HG03103 (cell line): ENCODE results near the gene LHX5.

Experiments used
- ATAC-seq: cut with Tn5 transposase; IDR thresholded peaks from one replicate; pipeline ENCODE4 v1.9.1; 2021; ENCODE audit warnings: low read depth; ENCODE audit not compliant: unreplicated experiment

LHX5 gene

GRCh38 chr12:113420996-113421595 lies 50.6 kb downstream of the LHX5 start:
- no peak for ATAC-seq

- ATAC-seq: no peak
Observed at GRCh38 chr12:113418213-113418879, 53.3 kb downstream of the LHX5 start.

GRCh38 chr12:113416091-113416754 lies 55.4 kb downstream of the LHX5 start:
- ATAC-seq: no peak

DNA sequence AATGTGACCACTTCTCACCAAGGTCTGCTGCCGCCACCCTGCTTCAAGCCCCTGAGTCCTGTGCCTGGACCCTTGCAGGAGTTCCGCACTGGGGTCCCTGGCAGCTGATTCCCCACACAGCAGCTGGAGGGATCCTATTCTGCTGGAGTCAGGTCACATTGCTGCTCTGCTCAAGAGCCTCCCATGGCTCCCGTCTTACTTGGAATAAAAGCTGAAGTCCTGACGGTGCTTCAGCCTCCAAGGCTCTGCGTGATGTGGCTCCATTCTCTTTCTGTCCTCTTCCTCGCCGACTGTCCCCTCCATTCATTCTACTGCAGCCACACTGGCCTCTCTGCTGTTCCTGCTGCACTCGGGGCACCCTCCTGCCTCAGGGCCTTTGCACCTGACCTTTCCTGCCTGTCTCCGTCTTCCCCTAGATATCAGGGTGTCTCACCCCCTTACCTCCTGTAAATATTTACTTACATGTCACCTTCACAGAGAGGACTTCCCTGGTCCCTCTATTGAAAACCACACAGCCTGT lies 57.1 kb downstream of the LHX5 start:
- no peak for ATAC-seq

DNA sequence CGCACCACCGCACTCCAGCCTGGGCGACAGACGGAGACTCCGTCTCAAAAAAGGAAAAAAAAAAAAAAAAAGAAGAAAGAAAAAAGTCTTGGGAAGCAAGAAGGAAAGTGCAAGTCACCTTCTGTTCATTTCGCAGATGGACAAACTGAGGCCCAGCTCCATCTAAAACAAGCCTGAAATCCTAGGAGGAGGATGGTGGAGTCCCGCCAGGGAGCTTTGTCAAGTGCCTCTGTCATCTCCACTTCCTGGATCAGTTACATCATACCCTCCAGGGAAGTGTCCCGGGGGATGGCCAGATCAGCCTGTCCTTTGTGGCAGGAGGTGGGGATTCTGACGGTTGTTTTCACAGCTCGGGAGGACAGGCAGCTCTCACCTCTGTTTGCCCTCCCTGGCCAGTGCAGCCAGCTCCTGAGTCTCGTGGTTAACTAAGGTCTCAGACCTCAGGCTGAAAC lies 58.2 kb downstream of the LHX5 start:
- no peak for ATAC-seq
